Liver (tissue), 9 donors: Measurements from ENCODE around the gene ALK. TPM values are rescaled to one million over a fixed set of nuclear protein-coding genes. Genes with fewer than 3 reads are reported as not detected.

Experiments used
- DNase-seq: peaks from one replicate; pipeline ENCODE4 v3.0.0-alpha.2; 2017; ENCODE audit warnings: low spot score
- H3K27ac ChIP-seq, 2 donors: one replicate each; pipeline ENCODE4 v1.7.0; 2013; ENCODE audit warnings: inconsistent platforms in 2 of 2, low read length in 2 of 2, control low read depth in 1 of 2, low read depth in 1 of 2, mild to moderate bottlenecking in 1 of 2
- H3K27me3 ChIP-seq, 4 donors: one replicate each; pipeline versions ENCODE4 v1.6.1 to v1.7.0; 2013; ENCODE audit warnings: low read length in 3 of 4, inconsistent platforms in 1 of 4, mild to moderate bottlenecking in 1 of 4, moderate library complexity in 1 of 4; ENCODE audit not compliant: control insufficient read depth in 4 of 4, insufficient read depth in 4 of 4
- H3K36me3 ChIP-seq, 4 donors: one replicate each; pipeline versions ENCODE4 v1.6.1 to v1.7.0; 2013; ENCODE audit warnings: low read length in 3 of 4, mild to moderate bottlenecking in 3 of 4, low read depth in 1 of 4, moderate library complexity in 1 of 4; ENCODE audit not compliant: control insufficient read depth in 4 of 4, insufficient read depth in 3 of 4
- H3K4me1 ChIP-seq, 4 donors: one replicate each; pipeline versions ENCODE4 v1.6.1 to v1.7.0; 2013; ENCODE audit warnings: low read length in 3 of 4, mild to moderate bottlenecking in 3 of 4, moderate library complexity in 1 of 4; ENCODE audit not compliant: control insufficient read depth in 4 of 4, insufficient read depth in 4 of 4
- H3K4me3 ChIP-seq, 3 donors: one replicate each; pipeline versions ENCODE4 v1.6.1 to v1.7.0; 2013; ENCODE audit warnings: low read length in 3 of 3, control low read depth in 1 of 3, low read depth in 1 of 3, mild to moderate bottlenecking in 1 of 3
- H3K9ac ChIP-seq, 2 donors: one replicate each; pipeline ENCODE4 v1.7.0; 2013; ENCODE audit warnings: low read length in 2 of 2, mild to moderate bottlenecking in 2 of 2, moderate library complexity in 2 of 2, control low read depth in 1 of 2, low read depth in 1 of 2
- H3K9me3 ChIP-seq, 4 donors: one replicate each; pipeline versions ENCODE4 v1.6.1 to v1.7.0; 2013; ENCODE audit warnings: low read length in 3 of 4; ENCODE audit not compliant: control insufficient read depth in 4 of 4
- ATF3 ChIP-seq: IDR thresholded peaks from 2 replicates; pipeline ENCODE4 v1.6.1; 2016; ENCODE audit warnings: antibody characterized with exemption
- CTCF ChIP-seq: fragments of 150-350 bp; IDR thresholded peaks from 2 replicates; pipeline ENCODE4 v1.5.1; 2017; ENCODE audit warnings: improper control_type of control experiment, low read depth, low read length; ENCODE audit not compliant: missing input control
- EGR1 ChIP-seq, 2 donors: IDR thresholded peaks; 2 replicates each; pipeline ENCODE4 v1.6.1; 2016 to 2018; ENCODE audit warnings: antibody characterized with exemption in 2 of 2, low read depth in 2 of 2
- FOXA1 ChIP-seq: IDR thresholded peaks from 2 replicates; pipeline ENCODE4 v1.6.1; 2016; ENCODE audit warnings: antibody characterized with exemption
- FOXA2 ChIP-seq: IDR thresholded peaks from 2 replicates; pipeline ENCODE4 v1.6.1; 2016; ENCODE audit warnings: antibody characterized with exemption
- GABPA ChIP-seq, 2 donors: IDR thresholded peaks in 1 of 2; conservative IDR thresholded peaks in 1 of 2; 2 replicates each; pipeline ENCODE4 v1.6.1; 2016; ENCODE audit warnings: antibody characterized with exemption in 2 of 2, mild to moderate bottlenecking in 1 of 2, moderate library complexity in 1 of 2
- HNF4A ChIP-seq, 2 donors: conservative IDR thresholded peaks; 2 replicates each; pipeline ENCODE4 v1.6.1; 2016; ENCODE audit warnings: antibody characterized with exemption in 2 of 2, mild to moderate bottlenecking in 2 of 2
- HNF4G ChIP-seq: IDR thresholded peaks from 2 replicates; pipeline ENCODE4 v1.6.1; 2016; ENCODE audit warnings: antibody characterized with exemption
- JUND ChIP-seq, 2 donors: IDR thresholded peaks; 2 replicates each; pipeline ENCODE4 v1.6.1; 2016; ENCODE audit warnings: antibody characterized with exemption in 2 of 2
- MAX ChIP-seq: IDR thresholded peaks from 2 replicates; pipeline ENCODE4 v1.6.1; 2016; ENCODE audit warnings: antibody characterized with exemption
- NR2F2 ChIP-seq: IDR thresholded peaks from 2 replicates; pipeline ENCODE4 v1.6.1; 2016; ENCODE audit warnings: antibody characterized with exemption
- RAD21 ChIP-seq, 2 donors: IDR thresholded peaks; 2 replicates each; pipeline ENCODE4 v1.6.1; 2016; ENCODE audit warnings: antibody characterized with exemption in 2 of 2, mild to moderate bottlenecking in 2 of 2
- REST ChIP-seq: IDR thresholded peaks from 2 replicates; pipeline ENCODE4 v1.6.1; 2016; ENCODE audit warnings: antibody characterized with exemption, mild to moderate bottlenecking
- SP1 ChIP-seq: IDR thresholded peaks from 2 replicates; pipeline ENCODE4 v1.6.1; 2018; ENCODE audit warnings: antibody characterized with exemption, mild to moderate bottlenecking
- TAF1 ChIP-seq: conservative IDR thresholded peaks from 2 replicates; pipeline ENCODE4 v1.6.1; 2016; ENCODE audit warnings: antibody characterized with exemption, mild to moderate bottlenecking
- YY1 ChIP-seq: IDR thresholded peaks from 2 replicates; pipeline ENCODE4 v1.6.1; 2016; ENCODE audit warnings: antibody characterized with exemption, mild to moderate bottlenecking
- WGBS: extraction: QIAGEN DNeasy Blood & Tissue Kit; methylation state at CpG from one replicate; pipeline ENCODE4 v1.1.7; 2013; 5-methylcytosine and 5-hydroxymethylcytosine counted together
- polyA plus RNA-seq, 2 donors: library from polyadenylated mRNA; stranded (reverse) in 1 of 2; unstranded in 1 of 2; fragments of 200-250 nt in 1 of 2; fragments of >200 nt in 1 of 2; fragmentation: Nextera tagmentation in 1 of 2; extraction: Ambion mirVana in 1 of 2; gene quantifications; one replicate each; pipeline versions ENCODE4 v1.2.1 to v1.2.3, GENCODE V29; 2013 to 2015
- total RNA-seq, 2 donors: library from RNA; depleted of rRNA; stranded (reverse); fragments of >200 nt; gene quantifications; one replicate each; pipeline ENCODE4 v1.2.3, GENCODE V29; 2014
- donor health status: healthy.
- donor health status: healthy.
- donor health status: healthy.
- donor health status: healthy.
- donor health status: healthy.

The ALK gene
- total and polyA plus RNA-seq, 4 donors: under 0.01 TPM; not detected in 3

- TF ChIP-seq MAX: no peak
- TF ChIP-seq NR2F2: no peak
- no peak for TF ChIP-seq ATF3
- no peak for TF ChIP-seq RAD21 (IDR thresholded peaks at IDR 0.05)
- TF ChIP-seq SP1: no peak
- TF ChIP-seq CTCF: no peak
- no peak for TF ChIP-seq YY1
Measured at GRCh38 chr2:29703336-29703735, 218.1 kb downstream of the ALK start (continued).

- H3K9me3 ChIP-seq: no peaks in the 10 kb centered on the region
- no peaks in the 10 kb centered on the region for H3K27me3 ChIP-seq
- no peak for DNase-seq
- H3K9ac ChIP-seq: no peak overlapping the region
- WGBS: 88% methylated on average over 2 of the region's 2 CpGs
- H3K4me3 ChIP-seq: no peak overlapping the region
- no peaks in the 10 kb centered on the region for H3K4me1 ChIP-seq
- no peak overlapping the region for H3K27ac ChIP-seq
- no peak for TF ChIP-seq FOXA2
- no peak for TF ChIP-seq GABPA (IDR thresholded peaks at IDR 0.05 in 1 of 2, conservative IDR thresholded peaks at IDR 0.05 in 1 of 2)
- no peaks in the 10 kb centered on the region for H3K36me3 ChIP-seq
Measured at GRCh38 chr2:29702276-29702675, 219.1 kb downstream of the ALK start.

GRCh38 chr2:29700560-29700959, 220.8 kb downstream of the ALK start:
- Histone ChIP-seq H3K27me3 (no peaks in the 10 kb centered on the region), H3K4me1 (no peaks in the 10 kb centered on the region)
- WGBS: 85% methylated on average over 2 of the region's 2 CpGs

GRCh38 chr2:29699045-29699444, 222.3 kb downstream of the ALK start:
- Histone ChIP-seq H3K27ac (no peak overlapping the region), H3K36me3 (no peaks in the 10 kb centered on the region), H3K9ac (no peak overlapping the region), H3K27me3 (no peaks in the 10 kb centered on the region), H3K4me3 (no peak overlapping the region), H3K9me3 (no peaks in the 10 kb centered on the region), H3K4me1 (no peaks in the 10 kb centered on the region)
- WGBS: 49% methylated on average over 4 of the region's 4 CpGs
- DNase-seq: no peak
- TF ChIP-seq FOXA2: no peak
- TF ChIP-seq NR2F2: no peak
- no peak for TF ChIP-seq HNF4A (conservative IDR thresholded peaks at IDR 0.05)
- no peak for TF ChIP-seq GABPA (IDR thresholded peaks at IDR 0.05 in 1 of 2, conservative IDR thresholded peaks at IDR 0.05 in 1 of 2)
- TF ChIP-seq HNF4G: no peak
- no peak for TF ChIP-seq JUND (IDR thresholded peaks at IDR 0.05)
- TF ChIP-seq SP1: no peak
- no peak for TF ChIP-seq YY1
- no peak for TF ChIP-seq MAX
- no peak for TF ChIP-seq TAF1
- TF ChIP-seq FOXA1: no peak
- TF ChIP-seq RAD21 (IDR thresholded peaks at IDR 0.05): no peak
- no peak for TF ChIP-seq REST
- TF ChIP-seq ATF3: no peak
- TF ChIP-seq EGR1 (IDR thresholded peaks at IDR 0.05; ENCODE audit: low read depth in 2 of 2): no peak

More at GRCh38 chr2:29700560-29700959, 220.8 kb downstream of the ALK start:
- DNase-seq: no peak
- TF ChIP-seq FOXA2 (no peak), NR2F2 (no peak), RAD21 (IDR thresholded peaks at IDR 0.05) (no peak), ATF3 (no peak), MAX (no peak)
- H3K9me3 ChIP-seq: no peaks in the 10 kb centered on the region
- H3K36me3 ChIP-seq: no peaks in the 10 kb centered on the region
- no peak overlapping the region for H3K9ac ChIP-seq
- no peak overlapping the region for H3K27ac ChIP-seq
- no peak overlapping the region for H3K4me3 ChIP-seq
